ENCODE measurements around the gene BHLHE23.
"Not testable (repeated sequence)": the region's sequence is repeated elsewhere in the genome, so short reads cannot be mapped to it uniquely, and the experiment has no call there.

Gene BHLHE23

GRCh38 chr20:63042448-63043071 lies 35.8 kb upstream of the BHLHE23 start:
- no peak for DNase-seq

GRCh38 chr20:63041776-63042175 lies 35.0 kb upstream of the BHLHE23 start:
- DNase-seq = no peak

DNA sequence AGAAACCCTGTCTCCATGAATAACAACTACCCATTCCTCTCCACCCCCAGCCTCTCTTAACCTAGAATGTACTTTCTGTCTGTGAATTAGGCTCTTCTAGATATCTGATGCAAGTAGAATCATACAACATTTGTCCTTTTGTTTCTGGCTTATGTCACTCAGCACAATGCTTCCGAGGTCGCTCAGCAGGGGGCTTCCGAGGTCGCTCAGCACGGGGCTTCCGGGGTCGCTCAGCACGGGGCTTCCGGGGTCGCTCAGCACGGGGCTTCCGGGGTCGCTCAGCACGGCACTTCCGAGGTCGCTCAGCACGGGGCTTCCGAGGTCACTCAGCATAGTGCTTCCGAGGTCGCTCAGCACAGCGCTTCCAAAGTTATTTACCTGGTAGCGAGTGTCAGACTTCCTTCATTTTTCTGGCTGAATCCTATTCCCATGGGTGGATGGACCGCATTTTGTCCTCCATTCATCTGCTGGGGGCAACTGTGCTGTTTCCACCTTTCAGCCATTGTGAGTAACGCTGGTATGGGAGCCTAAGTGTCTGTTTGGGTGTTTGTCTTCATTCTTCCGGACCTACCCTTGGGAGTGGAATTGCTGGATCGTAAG lies 31.0 kb upstream of the BHLHE23 start:
- no peak for DNase-seq

GRCh38 chr20:63036291-63036690 lies 29.5 kb upstream of the BHLHE23 start:
- DNase-seq = no peak

DNA sequence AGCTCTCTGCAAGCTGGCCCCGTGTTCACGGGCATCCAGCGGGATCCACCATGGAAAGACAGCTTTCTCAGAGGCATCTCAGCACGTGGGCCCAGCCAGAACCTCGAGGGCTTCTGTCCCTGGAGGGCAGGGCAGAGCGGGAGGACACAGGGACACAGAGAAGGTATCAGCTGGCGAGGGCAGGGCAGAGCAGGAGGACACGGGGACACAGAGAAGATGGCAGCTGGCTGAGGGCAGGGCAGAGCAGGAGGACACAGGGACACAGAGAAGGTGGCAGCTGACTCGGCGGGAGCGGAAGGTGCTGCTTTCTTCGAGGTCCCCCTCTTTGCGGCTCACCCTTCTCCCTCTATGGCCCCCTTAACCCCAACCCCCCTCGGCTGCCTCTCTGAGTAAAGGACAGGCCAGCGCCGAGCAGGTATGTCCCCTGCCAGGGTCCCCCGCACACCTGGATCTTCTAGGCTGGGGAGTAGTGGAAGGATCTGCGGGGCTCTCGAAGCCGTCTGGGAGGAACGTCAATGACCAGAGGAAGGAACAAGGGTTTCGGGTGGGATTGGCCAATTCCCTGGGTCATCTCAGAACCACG lies 28.9 kb upstream of the BHLHE23 start:
- no peak for DNase-seq

GRCh38 chr20:63034710-63035602 lies 28.2 kb upstream of the BHLHE23 start:
- DNase-seq = not testable (repeated sequence)

GRCh38 chr20:63033794-63034709 lies 27.3 kb upstream of the BHLHE23 start:
- no peak for DNase-seq

DNA sequence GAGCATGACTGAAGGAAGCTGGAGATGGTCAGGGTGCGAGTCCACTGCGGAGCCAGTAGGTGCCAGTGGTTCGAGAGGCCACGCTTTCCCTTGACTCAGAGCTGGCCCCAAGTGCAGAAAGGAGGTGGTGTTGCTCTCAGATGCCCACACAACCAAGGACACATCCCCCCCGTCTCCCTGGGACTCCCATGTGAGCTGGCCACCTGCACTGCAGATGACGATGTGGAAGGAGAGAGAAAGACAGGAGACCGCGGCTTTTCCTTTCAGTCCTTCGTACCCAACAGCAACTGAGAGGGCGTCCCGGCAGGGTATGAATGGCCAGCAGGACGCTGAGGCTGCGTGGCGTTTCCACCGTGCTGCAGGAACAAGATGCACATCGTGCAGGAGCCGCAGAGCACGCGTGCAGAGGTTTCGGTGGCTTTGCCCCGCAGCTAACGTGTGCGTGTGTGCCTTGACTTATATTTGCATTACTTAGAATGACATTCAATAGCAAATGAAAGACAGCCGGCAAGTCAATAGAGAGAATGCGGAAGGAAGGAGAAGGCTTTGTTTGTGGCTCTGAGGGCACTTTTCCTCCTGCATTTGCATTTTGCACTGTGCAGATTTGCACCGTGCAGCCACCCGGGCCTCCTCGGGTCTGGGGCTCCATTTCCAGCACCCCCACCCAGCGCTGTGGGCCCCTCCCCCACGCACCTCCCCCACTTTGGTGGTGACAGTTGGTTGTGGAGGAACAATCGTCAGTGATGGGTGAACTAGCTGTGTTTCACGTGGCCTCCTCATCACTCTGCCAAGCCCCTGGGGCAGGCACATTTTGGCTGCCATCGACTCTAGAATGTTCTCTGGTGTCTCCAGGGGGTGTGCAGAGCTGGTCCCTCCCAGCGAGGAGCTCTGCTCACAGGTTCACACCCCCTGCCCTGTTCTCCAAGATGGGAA lies 26.4 kb upstream of the BHLHE23 start:
- DNase-seq = no peak

DNA sequence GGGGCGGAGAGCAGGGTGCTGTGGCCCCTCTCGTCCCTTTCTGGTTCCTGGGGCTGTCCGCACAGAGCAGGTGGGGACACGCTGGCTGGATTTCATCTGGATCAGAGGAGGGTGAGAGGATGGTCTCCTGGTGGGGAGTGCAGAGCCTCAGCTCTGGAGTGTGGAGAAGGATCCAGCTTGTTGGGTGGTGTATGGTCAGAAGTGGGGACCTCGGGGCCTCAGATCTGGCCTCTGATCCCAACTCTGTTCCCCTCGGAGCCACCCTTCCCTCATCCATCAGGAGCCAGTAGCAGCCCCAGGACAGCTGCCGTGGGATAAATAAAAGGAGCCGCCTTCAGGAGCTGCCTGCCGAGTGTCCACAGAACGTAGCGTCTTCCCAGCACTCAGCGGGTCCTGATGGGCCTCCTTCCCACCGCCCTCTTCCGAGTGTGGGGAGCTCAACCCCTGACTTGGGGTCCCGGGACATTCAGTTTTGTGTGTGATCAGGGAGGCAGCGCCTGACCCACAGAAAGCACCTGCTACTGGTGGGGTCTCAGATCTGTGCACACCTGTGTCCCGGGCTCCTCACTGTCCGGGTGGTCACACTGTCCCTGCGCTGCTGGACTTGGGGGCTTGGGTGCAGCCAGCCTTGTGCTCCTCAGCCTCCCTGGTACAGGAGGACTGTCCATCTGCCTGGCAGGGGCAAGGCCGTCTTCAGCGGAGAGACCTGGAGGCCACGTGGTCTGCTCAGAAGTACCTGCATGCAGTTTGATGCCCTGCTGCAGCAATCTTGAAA lies 25.4 kb upstream of the BHLHE23 start:
- DNase-seq = no peak

- DNase-seq = no peak
Measured at GRCh38 chr20:63031251-63032014, 24.7 kb upstream of the BHLHE23 start.

DNA sequence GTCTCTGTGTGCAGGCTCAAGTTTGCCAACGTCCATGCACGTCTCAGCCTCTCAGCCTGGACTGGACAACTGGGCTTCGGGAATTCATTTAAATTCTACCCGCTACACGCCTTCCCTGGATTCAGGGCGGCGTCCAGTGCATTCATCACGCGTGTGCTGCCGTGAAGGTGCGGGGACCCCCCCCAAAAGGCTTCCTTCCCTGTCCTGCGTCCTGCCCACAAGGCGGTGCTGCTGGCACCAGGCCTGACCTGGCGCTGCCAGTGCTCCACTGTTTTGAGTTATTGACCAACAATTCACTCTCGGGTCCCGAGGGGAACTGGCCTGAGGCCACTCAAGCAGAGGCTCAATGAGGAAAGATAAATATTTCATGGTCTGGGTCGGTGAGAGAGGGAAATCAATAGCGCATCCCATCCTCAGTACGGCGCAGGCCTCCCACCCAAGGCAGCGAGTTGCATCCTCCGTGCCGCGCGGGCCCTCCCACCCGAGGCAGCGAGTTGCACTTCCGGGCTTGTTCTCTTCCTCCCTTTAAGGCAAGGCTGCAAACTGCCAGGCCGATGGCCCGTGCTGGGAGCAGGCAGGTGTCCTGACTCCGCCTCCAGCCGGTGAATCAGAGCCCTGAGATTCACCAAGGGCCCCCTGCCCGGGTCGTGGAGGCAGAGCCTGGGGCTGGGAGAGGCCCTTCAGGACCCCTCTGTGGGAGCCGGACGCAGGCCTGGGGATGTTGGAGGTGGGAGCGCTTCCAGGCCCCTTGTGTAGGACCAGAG lies 22.8 kb upstream of the BHLHE23 start:
- DNase-seq = no peak

- no peak for DNase-seq
Measured at GRCh38 chr20:63028461-63028921, 21.7 kb upstream of the BHLHE23 start.

- DNase-seq = no peak
Measured at GRCh38 chr20:63027922-63028389, 21.2 kb upstream of the BHLHE23 start.

GRCh38 chr20:63027221-63027921 lies 20.6 kb upstream of the BHLHE23 start:
- no peak for DNase-seq

- DNase-seq = no peak
Measured at GRCh38 chr20:63026582-63027165, 19.9 kb upstream of the BHLHE23 start.

DNA sequence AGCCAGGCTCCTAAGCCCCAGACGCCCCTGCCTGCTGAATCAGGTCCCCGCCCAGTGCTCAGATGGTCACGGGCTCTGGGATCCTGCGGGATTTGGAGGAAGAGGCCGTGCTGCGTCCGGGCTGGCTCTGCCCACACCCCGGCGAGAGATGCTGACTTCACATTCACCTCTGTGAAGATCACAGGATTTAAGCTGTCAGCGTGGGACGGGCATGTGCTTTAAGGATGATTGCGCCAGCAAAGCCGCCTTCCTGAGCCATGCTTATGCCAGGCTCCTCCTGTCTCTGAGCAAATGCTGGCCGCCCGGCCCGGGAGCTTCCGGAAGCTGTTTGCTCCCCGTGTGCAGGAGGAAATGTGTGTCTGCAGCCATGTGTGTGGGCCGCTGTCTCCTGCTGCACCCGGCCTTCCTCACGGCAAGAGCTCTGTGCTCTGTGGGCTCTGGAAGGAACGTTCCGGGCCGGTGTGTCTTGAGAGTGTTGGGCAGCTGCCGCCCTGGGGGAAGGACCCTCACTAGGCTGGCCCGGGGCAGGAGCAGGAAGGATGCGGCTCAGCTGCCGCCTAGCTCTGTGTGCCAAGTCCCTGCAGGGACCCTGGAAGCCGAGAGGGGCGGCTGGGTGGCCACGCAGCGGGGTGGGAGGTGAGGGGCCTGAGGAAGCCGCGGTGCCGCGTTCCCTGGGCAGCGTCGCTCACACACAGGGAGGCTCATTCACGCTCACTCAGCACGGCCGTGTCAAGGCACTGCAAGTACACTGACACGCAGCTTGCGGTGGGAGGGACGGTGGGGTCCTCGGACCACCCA lies 19.0 kb upstream of the BHLHE23 start:
- no peak for DNase-seq

Data from NCI-H2081 treated with DMSO at 0.1 percent for 48 hours (cell line).